Ovary (tissue), 9 donors: ENCODE measurements around the gene IQSEC3. TPM values are rescaled to one million over a fixed set of nuclear protein-coding genes. Genes with fewer than 3 reads are reported as not detected.

Experiments used
- DNase-seq, 5 donors: peaks; one replicate each; pipeline ENCODE4 v3.0.0-alpha.2; 2019 to 2020
- H3K27ac ChIP-seq, 2 donors: fragments of 200-600 bp; one replicate each; pipeline versions ENCODE4 v1.5.1 to v1.8.0; 2019 to 2022
- H3K27me3 ChIP-seq: fragments of 200-600 bp; one replicate; pipeline ENCODE4 v1.8.0; 2022
- H3K36me3 ChIP-seq: fragments of 200-600 bp; sonication (generic); one replicate; pipeline ENCODE4 v1.5.1; 2019
- H3K4me1 ChIP-seq: one replicate; pipeline ENCODE4 v1.8.1; 2013; ENCODE audit warnings: mild to moderate bottlenecking, moderate library complexity; ENCODE audit not compliant: insufficient read depth
- H3K4me3 ChIP-seq: fragments of 200-600 bp; sonication (generic); one replicate; pipeline ENCODE4 v1.5.1; 2017
- H3K9me3 ChIP-seq, 2 donors: fragments of 200-600 bp in 1 of 2; sonication (generic) in 1 of 2; one replicate each; pipeline versions ENCODE4 v1.5.1 to v1.8.1; 2013 to 2019; ENCODE audit warnings: mild to moderate bottlenecking in 1 of 2, moderate library complexity in 1 of 2
- CTCF ChIP-seq, 3 donors: fragments of 450-650 bp in 2 of 3; fragments of 200-600 bp in 1 of 3; IDR thresholded peaks; one replicate each; pipeline versions ENCODE4 v1.5.1 to v1.8.0; 2016 to 2022; ENCODE audit warnings: antibody characterized with exemption in 3 of 3, mild to moderate bottlenecking in 1 of 3
- EP300 ChIP-seq: sonication (generic); formaldehyde crosslinking; IDR thresholded peaks from one replicate; pipeline ENCODE4 v1.6.1; 2017; ENCODE audit warnings: antibody characterized with exemption
- POLR2A ChIP-seq: fragments of 450-650 bp; IDR thresholded peaks from one replicate; pipeline ENCODE4 v1.6.1; 2017; ENCODE audit warnings: antibody characterized with exemption, mild to moderate bottlenecking, moderate library complexity
- WGBS, 3 donors: extraction: QIAGEN DNeasy Blood & Tissue Kit in 1 of 3; methylation state at CpG; one replicate each; pipeline versions ENCODE4 v1.1.5 to v1.1.7; 2013 to 2017; 5-methylcytosine and 5-hydroxymethylcytosine counted together
- intact Hi-C, 4 donors: fragments of 100-400 bp; cut with DNase I; formaldehyde crosslinking; loops; one replicate each; pipeline versions ENCODE4 v1.11.0 to v1.15.1; 2022 to 2023
- polyA plus RNA-seq, 2 donors: library from polyadenylated mRNA; stranded (reverse); fragments of 200-250 nt in 1 of 2; fragments of 350-450 nt in 1 of 2; fragmentation: Illumina TruSeq in 1 of 2; extraction: RNeasy Lipid Tissue Mini Kit (QIAGEN cat#74804) in 1 of 2; gene quantifications; one replicate each; pipeline ENCODE4 v1.2.3, GENCODE V29; 2013 to 2014
- total RNA-seq, 7 donors: library from RNA; depleted of rRNA in 2 of 7; stranded (reverse); fragments of >200 nt in 2 of 7; fragmentation: NEBNext Ultra II Directional in 3 of 7; extraction: Animal tissue kit (Norgen Biotek cat#: 25700) in 3 of 7; gene quantifications; one replicate each; pipeline versions ENCODE4 v1.1.0 to v1.2.4, GENCODE V29; 2016 to 2023
- donor health status: DM: no; HTN: no; CAD: no; lungs with moderate emphysema.
- donor health status: DM: no; HTN: no; CAD: no.
- donor health status: Bipolar disorder and iron deficiency.
- donor health status: DM: yes; HTN: yes; CAD: no.
- donor health status: DM: no; HTN: no; CAD: no.
- donor health status: DM: yes; HTN: yes; CAD: no.

The IQSEC3 gene
- total and polyA plus RNA-seq, 9 donors, result 0.88 to 10.0 (median 3.0) TPM

- WGBS, 3 donors, result 76 to 85% (median 82%) methylated on average over 6 of the region's 6 CpGs
- H3K4me3 ChIP-seq, result no peak overlapping the region
- DNase-seq, result no peak
- no peak overlapping the region for H3K27ac ChIP-seq
- H3K9me3 ChIP-seq, result no peaks in the 10 kb centered on the region
- no peak for TF ChIP-seq CTCF (IDR thresholded peaks at IDR 0.05)
- no peak for TF ChIP-seq POLR2A
- TF ChIP-seq EP300, result no peak
- no peaks in the 10 kb centered on the region for H3K27me3 ChIP-seq
- H3K36me3 ChIP-seq, result no peaks in the 10 kb centered on the region
- intact Hi-C loops, result no loop called here
- H3K4me1 ChIP-seq, result no peaks in the 10 kb centered on the region
Observed at GRCh38 chr12:221736-222135, 155.2 kb downstream of the IQSEC3 start.

- no peak for DNase-seq
- intact Hi-C loops, result no loop called here
- Histone ChIP-seq H3K27ac (no peak overlapping the region), H3K36me3 (no peaks in the 10 kb centered on the region), H3K9me3 (no peaks in the 10 kb centered on the region), H3K27me3 (no peaks in the 10 kb centered on the region), H3K4me1 (no peaks in the 10 kb centered on the region), H3K4me3 (no peak overlapping the region)
- no peak for TF ChIP-seq EP300
- TF ChIP-seq POLR2A, result no peak
- no peak for TF ChIP-seq CTCF (IDR thresholded peaks at IDR 0.05)
- 64 to 73% (median 72%) methylated on average over 11 of the region's 11 CpGs for WGBS, 3 donors
Observed at GRCh38 chr12:223841-224240, 157.3 kb downstream of the IQSEC3 start.

GRCh38 chr12:224330-224729 is 157.8 kb downstream of the IQSEC3 start:
- no peaks in the 10 kb centered on the region for H3K27me3 ChIP-seq
- no peaks in the 10 kb centered on the region for H3K36me3 ChIP-seq
- intact Hi-C loops, result no loop called here
- no peaks in the 10 kb centered on the region for H3K9me3 ChIP-seq
- H3K27ac ChIP-seq, result no peak overlapping the region
- TF ChIP-seq POLR2A, result no peak
- no peak for TF ChIP-seq EP300
- TF ChIP-seq CTCF (IDR thresholded peaks at IDR 0.05), result no peak
- H3K4me3 ChIP-seq, result no peak overlapping the region
- 89 to 90% (median 90%) methylated on average over 9 of the region's 9 CpGs for WGBS, 3 donors
- H3K4me1 ChIP-seq, result no peaks in the 10 kb centered on the region
- DNase-seq, result no peak

GRCh38 chr12:225012-225411 is 158.4 kb downstream of the IQSEC3 start:
- Histone ChIP-seq H3K27me3 (no peaks in the 10 kb centered on the region), H3K36me3 (no peaks in the 10 kb centered on the region), H3K4me1 (no peaks in the 10 kb centered on the region), H3K27ac (no peak overlapping the region), H3K4me3 (no peak overlapping the region), H3K9me3 (no peaks in the 10 kb centered on the region)
- WGBS, 3 donors, result 93 to 96% (median 95%) methylated on average over 18 of the region's 18 CpGs
- DNase-seq, result no peak
- TF ChIP-seq POLR2A, result no peak
- no peak for TF ChIP-seq CTCF (IDR thresholded peaks at IDR 0.05)
- no peak for TF ChIP-seq EP300
- intact Hi-C loops, result no loop called here

- no peak for DNase-seq
- Histone ChIP-seq H3K4me1 (no peaks in the 10 kb centered on the region), H3K36me3 (no peaks in the 10 kb centered on the region), H3K9me3 (no peaks in the 10 kb centered on the region), H3K4me3 (no peak overlapping the region), H3K27me3 (no peaks in the 10 kb centered on the region), H3K27ac (no peak overlapping the region)
- TF ChIP-seq POLR2A (no peak), EP300 (no peak), CTCF (IDR thresholded peaks at IDR 0.05) (no peak)
- intact Hi-C loops, result no loop called here
- WGBS, 3 donors, result 79 to 90% (median 82%) methylated on average over 14 of the region's 14 CpGs
Observed at GRCh38 chr12:226401-226800, 159.8 kb downstream of the IQSEC3 start.
